Mesothelial cell of epicardium (in vitro differentiated cells): ENCODE results near the gene TALDO1. TPM values are rescaled to one million over a fixed set of nuclear protein-coding genes. Genes with fewer than 3 reads are reported as not detected.

Experiments
- DNase-seq, 2 experiments: peaks; one replicate each; pipeline ENCODE4 v3.0.0; 2021; ENCODE audit warnings: low spot score in 2 of 2; ENCODE audit not compliant: unreplicated experiment in 2 of 2
- H3K27ac Mint-ChIP-seq: 2 replicates; pipeline ENCODE4 v1.8.0; 2021; ENCODE audit warnings: mixed read lengths
- H3K27me3 Mint-ChIP-seq: 2 replicates; pipeline ENCODE4 v1.8.0; 2021; ENCODE audit warnings: low read depth, mixed read lengths
- H3K36me3 Mint-ChIP-seq: 2 replicates; pipeline ENCODE4 v1.8.0; 2021; ENCODE audit warnings: mixed read lengths
- H3K4me1 Mint-ChIP-seq: 2 replicates; pipeline ENCODE4 v1.8.0; 2021; ENCODE audit warnings: mixed read lengths
- H3K4me3 Mint-ChIP-seq: 2 replicates; pipeline ENCODE4 v1.8.0; 2021; ENCODE audit warnings: mild to moderate bottlenecking, moderate library complexity, mixed read lengths
- H3K9me3 Mint-ChIP-seq: 2 replicates; pipeline ENCODE4 v1.8.0; 2021; ENCODE audit warnings: mixed read lengths
- total RNA-seq: library from RNA; stranded (reverse); gene quantifications from 3 replicates; pipeline ENCODE4 v1.2.1, GENCODE V29; 2021
- TF ChIP-seq, protein P1 (sequence below): fragments of 200-600 bp; sonication (generic); IDR thresholded peaks from one replicate; pipeline ENCODE4 v1.5.0; 2021; ENCODE audit warnings: antibody characterized with exemption; ENCODE audit not compliant: unreplicated experiment

TALDO1 gene
- total RNA-seq, 1 donor from 2014 or later: 97.5 TPM

DNA sequence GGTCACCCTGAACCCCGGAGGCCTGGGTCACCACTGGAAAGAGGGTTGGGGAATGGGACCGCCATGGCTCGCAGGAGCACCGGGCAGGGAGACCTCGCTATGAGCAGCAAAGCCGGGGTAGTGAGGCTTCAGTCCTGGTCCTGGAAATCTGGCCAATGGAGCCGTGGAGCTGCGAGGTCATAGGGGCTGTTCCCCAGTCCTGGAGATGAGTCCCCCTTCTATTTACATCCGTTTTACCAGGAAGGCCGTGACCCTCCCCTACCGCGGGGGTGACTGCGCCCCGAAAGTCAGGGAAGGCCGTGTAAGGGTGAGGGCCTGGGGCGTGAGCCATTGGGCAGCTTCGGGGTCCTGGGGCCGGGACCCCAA is 57.3 kb downstream of the TALDO1 start:
- Mint-ChIP-seq H3K4me3 (peak overlapping the region; percentile 76), H3K27ac (peak overlapping the region; percentile 64), H3K27me3 (no peaks in the 10 kb centered on the region), H3K4me1 (peaks cover 21% of the 10 kb centered on the region), H3K9me3 (no peaks in the 10 kb centered on the region), H3K36me3 (no peaks in the 10 kb centered on the region)
- no peak for DNase-seq
- TF ChIP-seq, protein P1, sequence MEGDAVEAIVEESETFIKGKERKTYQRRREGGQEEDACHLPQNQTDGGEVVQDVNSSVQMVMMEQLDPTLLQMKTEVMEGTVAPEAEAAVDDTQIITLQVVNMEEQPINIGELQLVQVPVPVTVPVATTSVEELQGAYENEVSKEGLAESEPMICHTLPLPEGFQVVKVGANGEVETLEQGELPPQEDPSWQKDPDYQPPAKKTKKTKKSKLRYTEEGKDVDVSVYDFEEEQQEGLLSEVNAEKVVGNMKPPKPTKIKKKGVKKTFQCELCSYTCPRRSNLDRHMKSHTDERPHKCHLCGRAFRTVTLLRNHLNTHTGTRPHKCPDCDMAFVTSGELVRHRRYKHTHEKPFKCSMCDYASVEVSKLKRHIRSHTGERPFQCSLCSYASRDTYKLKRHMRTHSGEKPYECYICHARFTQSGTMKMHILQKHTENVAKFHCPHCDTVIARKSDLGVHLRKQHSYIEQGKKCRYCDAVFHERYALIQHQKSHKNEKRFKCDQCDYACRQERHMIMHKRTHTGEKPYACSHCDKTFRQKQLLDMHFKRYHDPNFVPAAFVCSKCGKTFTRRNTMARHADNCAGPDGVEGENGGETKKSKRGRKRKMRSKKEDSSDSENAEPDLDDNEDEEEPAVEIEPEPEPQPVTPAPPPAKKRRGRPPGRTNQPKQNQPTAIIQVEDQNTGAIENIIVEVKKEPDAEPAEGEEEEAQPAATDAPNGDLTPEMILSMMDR: no peak

DNA sequence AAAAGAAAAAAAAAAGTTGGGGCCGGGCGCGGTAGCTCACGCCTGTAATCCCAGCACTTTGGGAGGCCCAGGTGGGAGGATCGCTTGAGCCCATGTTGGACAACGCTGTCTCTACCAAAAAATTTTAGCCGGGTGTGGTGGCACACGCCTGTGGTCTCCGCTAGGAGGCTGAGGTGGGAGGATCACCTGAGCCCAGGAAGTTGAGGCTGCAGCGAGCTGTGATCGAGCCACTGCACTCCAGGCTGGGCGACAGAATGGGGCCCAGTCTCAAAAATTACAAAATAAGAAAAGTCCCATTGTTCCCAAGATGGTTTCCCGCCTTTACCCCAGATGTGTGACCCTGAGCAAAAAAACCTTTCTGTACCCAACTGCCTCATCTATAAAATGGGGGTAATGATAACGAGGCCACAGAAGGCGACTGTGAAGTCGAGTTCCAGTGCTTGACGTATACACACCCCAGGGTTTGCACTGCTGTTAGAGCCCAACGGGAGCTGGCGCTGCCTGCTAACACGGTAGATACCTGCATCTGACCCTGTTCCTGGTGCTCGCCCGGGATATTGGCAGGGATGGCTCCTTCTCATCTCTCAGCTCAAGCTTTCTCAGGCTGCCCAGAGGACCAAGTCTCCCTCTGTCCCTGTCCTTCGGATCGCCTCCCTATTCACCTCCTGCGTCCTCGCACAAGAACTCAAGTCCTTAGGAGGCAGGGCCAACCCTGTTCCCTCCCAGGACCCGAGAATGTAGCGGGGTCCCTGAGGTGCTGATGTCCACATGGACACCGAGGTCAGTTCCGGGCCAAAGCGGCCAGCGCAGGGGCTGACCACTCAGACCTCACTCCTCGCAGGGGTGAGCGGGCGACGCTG is 61.4 kb downstream of the TALDO1 start:
- TF ChIP-seq, protein P1: no peak
- no peak for DNase-seq

DNA sequence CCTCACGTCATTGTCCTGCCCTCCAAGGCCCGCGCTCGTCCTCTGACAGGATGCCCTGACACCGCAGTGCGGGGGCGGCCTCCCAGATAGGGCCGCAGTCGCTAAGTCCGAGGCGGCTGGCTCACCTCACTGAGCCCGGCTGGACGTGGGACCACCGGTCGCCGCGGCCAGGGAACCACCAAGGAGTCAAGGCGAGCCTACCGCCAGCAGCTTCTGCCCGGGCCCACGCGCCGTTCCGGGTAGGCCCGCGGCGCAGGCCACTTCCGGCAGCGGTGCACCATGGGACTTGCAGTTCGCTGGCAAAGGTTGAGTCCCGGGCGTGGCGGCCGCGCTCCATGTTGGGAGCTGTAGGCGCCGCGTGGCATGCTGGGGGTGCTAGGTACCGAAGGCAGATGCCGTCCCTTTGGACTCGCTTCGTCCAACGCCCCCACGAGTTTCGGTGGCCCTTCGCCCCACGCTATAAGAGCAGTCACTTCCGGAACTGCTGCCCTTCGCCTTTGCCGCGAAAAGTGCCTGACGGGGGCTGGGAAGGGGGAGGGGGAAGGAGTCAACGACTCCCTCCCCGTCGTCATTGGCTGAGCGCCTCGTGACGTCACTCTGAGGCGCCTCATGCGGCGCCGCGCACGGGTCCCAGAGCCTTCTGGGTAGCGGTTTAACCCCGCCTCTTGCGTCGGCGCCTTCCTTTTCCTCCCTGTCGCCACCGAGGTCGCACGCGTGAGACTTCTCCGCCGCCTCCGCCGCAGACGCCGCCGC is 62.2 kb downstream of the TALDO1 start, which contains the start of gene RPLP2:
TSS of gene RPLP2 (plus strand) at position 681 of the 753 bp plus-strand sequence. CDS start 268 bp downstream, outside the sequence.
- peak; percentile 95 to 99 for DNase-seq
- Mint-ChIP-seq H3K36me3 (peaks cover 5% of the 10 kb centered on the region), H3K27me3 (no peaks in the 10 kb centered on the region), H3K27ac (peak within 1 kb of the TSS; percentile 98), H3K4me3 (peak within 1 kb of the TSS; percentile 87), H3K4me1 (peaks cover 27% of the 10 kb centered on the region), H3K9me3 (no peaks in the 10 kb centered on the region)
- TF ChIP-seq, protein P1: no peak

More for the DNA sequence above, 61.4 kb downstream of the TALDO1 start:
- peak overlapping the region; percentile 98 for H3K27ac Mint-ChIP-seq
- H3K4me3 Mint-ChIP-seq: peak overlapping the region; percentile 87
- H3K27me3 Mint-ChIP-seq: no peaks in the 10 kb centered on the region
- no peaks in the 10 kb centered on the region for H3K9me3 Mint-ChIP-seq
- H3K4me1 Mint-ChIP-seq: peaks cover 35% of the 10 kb centered on the region
- H3K36me3 Mint-ChIP-seq: peaks cover 3% of the 10 kb centered on the region

DNA sequence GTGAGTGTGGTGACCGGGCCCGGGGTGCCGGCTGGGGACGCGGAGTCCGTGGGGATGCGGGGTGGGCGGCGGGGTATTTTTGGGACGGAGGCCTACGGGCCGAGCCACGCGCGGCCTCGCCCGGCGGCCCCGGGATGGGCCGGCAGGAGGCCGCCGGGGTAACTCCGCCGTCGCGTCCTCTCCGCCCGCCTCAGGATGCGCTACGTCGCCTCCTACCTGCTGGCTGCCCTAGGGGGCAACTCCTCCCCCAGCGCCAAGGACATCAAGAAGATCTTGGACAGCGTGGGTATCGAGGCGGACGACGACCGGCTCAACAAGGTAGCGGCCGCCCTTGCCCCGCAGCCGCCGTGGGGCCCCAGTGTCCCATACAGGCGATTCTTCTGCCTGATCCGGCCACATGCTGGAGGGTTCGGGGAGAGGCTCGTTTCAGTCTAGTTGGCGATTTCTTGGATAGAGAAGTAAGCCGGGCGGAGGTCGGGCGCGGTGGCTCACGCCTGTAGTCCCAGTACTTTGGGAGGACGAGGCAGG is 62.8 kb downstream of the TALDO1 start:
- Mint-ChIP-seq H3K36me3 (peaks cover 5% of the 10 kb centered on the region), H3K27ac (peak overlapping the region; percentile 80), H3K4me3 (peak overlapping the region; percentile 87), H3K27me3 (no peaks in the 10 kb centered on the region), H3K9me3 (no peaks in the 10 kb centered on the region), H3K4me1 (peaks cover 25% of the 10 kb centered on the region)
- TF ChIP-seq, protein P1: no peak
- no peak for DNase-seq

DNA sequence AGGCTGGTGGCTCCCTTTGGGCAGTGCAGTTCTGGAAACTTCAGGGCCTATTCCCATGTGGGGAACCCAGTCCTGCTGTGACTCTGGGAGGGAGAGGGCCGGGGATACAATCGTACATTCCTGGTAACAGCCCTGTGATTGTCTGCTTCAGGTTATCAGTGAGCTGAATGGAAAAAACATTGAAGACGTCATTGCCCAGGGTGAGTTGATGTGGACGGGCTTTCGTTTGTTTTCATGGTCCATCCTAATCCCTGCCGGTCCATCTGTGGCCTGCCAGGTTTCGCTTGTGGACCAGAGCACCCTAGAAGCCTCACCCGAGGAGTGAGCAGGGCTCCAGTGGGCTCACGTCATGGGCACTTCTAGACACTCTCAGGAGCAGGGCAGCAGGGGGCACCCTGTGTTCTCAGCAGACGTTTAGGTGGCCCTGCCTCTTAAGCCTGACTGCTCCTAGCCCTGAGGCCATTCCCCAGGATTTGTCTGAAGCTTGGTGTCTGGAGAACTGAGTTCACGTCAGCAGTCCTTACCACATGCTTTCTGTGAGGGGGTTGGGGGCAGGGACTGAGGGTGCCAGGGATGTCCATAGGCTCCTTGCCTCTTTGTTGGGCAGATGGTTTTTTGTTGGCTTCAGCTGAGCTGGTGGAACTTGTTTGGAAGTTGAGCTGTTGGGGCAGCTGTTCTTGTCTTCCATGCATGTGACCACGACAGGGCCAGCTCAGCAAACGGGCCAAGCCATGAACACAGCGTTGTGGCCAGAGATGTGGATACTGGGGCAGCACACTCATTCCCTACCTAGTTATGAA is 64.4 kb downstream of the TALDO1 start:
- Mint-ChIP-seq H3K27ac (peak overlapping the region; percentile 80), H3K27me3 (no peaks in the 10 kb centered on the region)

More for the DNA sequence above, 64.4 kb downstream of the TALDO1 start:
- TF ChIP-seq, protein P1: no peak
- peaks cover 5% of the 10 kb centered on the region for H3K36me3 Mint-ChIP-seq
- H3K9me3 Mint-ChIP-seq: no peaks in the 10 kb centered on the region
- peaks cover 25% of the 10 kb centered on the region for H3K4me1 Mint-ChIP-seq
- peak overlapping the region; percentile 87 for H3K4me3 Mint-ChIP-seq
- DNase-seq: no peak
